AG10803 (cell line): Measurements from ENCODE around the gene SRRD.
A peak's percentile ranks its signal among the peaks of the same experiment; 100 is the strongest.

Source experiments
- DNase-seq: peaks from one replicate; pipeline ENCODE4 v3.0.0; 2010; ENCODE audit warnings: low read depth
- H3K4me3 ChIP-seq: 2 replicates; pipeline ENCODE4 v1.5.1; 2011; ENCODE audit warnings: mild to moderate bottlenecking, low read length, control low read depth
- TF ChIP-seq, protein P1 (sequence below): conservative IDR thresholded peaks from 2 replicates; pipeline ENCODE4 v1.5.1; 2011; ENCODE audit warnings: mild to moderate bottlenecking, low read length, control low read depth, inconsistent platforms

The SRRD gene

DNA sequence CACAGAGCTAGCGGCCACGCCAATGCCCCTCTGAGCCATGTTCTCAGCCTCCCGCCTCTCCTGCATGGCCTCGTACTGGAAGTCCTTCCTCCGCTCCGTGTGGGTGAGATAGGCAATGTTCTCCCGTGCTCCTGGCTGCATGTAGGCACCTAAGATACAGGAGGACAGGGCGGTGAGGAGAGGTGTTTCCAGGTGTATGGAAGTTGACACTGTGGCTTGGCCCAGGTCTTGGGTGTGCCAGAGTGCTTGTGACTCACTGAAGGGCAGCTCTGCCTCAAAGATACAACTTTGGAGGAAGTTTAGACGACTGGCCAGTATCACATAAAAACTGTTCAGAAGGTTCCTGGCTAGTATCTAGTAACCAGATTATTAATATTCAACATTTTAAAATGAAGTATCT lies 8.5 kb downstream of the SRRD start:
- TF ChIP-seq, protein P1, sequence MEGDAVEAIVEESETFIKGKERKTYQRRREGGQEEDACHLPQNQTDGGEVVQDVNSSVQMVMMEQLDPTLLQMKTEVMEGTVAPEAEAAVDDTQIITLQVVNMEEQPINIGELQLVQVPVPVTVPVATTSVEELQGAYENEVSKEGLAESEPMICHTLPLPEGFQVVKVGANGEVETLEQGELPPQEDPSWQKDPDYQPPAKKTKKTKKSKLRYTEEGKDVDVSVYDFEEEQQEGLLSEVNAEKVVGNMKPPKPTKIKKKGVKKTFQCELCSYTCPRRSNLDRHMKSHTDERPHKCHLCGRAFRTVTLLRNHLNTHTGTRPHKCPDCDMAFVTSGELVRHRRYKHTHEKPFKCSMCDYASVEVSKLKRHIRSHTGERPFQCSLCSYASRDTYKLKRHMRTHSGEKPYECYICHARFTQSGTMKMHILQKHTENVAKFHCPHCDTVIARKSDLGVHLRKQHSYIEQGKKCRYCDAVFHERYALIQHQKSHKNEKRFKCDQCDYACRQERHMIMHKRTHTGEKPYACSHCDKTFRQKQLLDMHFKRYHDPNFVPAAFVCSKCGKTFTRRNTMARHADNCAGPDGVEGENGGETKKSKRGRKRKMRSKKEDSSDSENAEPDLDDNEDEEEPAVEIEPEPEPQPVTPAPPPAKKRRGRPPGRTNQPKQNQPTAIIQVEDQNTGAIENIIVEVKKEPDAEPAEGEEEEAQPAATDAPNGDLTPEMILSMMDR, result no peak
- DNase-seq, result no peak
- no peak overlapping the region for H3K4me3 ChIP-seq

DNA sequence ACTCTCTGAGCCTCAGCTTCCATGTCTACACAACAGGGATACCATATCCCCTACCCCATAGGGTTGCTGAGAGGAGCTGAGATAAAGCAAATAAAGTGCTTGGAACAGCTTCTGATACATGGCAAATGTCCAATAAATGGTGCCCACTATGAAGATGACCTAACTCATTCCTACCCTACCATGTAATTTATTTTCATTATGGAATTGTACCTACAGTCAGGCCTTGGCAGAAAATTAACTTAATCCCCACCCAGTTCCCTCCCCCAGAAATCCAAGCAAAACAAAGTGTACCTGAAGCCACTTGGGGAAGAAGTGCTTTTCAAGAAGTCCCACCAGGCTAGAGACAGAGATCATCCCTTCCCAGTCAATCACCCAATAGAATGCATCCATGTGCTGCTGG lies 10.8 kb downstream of the SRRD start:
- DNase-seq, result no peak
- H3K4me3 ChIP-seq, result no peak overlapping the region
- TF ChIP-seq, protein P1, result no peak

DNA sequence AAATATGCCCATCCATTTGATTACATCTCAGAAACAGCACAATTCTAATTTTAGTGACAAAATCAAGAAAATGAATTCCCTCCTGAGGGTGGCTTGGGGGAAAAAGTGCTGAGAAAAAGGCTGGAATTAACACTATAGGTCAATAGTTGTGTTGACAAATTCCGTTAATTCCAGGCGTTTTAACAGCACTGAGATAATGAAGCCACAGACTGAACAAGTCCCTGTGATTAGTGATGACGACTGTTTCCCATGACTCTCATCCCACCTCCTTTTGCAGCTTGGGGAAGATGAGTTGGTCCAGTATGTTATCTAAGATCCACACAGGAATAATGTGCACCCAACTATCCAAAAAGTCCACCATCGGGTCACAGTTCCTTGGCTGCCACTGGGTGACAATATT lies 12.8 kb downstream of the SRRD start:
- TF ChIP-seq, protein P1, result no peak
- no peak for DNase-seq
- no peak overlapping the region for H3K4me3 ChIP-seq

DNA sequence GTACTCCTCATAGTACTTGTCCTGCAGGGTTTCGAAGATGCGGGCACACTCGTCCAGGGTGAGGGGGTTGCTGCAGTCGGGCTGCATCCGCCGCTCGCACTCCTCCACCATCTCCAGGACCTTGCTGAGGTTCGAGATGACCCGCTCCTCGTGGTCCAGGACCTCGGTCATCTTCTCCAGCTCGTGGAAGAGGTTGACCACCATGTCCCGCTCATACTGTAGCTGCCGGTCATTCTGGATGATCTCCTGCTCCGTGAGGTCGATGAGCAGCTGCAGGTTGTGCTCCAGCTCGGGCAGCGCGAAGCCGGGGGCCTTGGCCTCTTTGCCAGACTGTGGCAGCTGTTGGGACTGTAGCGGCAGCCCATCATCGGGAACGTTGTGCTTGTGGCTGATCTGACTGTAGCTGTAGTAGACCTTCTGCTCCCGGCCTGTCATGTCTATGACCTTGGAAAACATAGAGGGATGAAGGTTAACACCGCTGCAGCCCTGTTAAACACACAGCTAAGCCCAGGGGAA lies 15.6 kb downstream of the SRRD start:
- TF ChIP-seq, protein P1, result no peak
- no peak overlapping the region for H3K4me3 ChIP-seq
- no peak for DNase-seq

DNA sequence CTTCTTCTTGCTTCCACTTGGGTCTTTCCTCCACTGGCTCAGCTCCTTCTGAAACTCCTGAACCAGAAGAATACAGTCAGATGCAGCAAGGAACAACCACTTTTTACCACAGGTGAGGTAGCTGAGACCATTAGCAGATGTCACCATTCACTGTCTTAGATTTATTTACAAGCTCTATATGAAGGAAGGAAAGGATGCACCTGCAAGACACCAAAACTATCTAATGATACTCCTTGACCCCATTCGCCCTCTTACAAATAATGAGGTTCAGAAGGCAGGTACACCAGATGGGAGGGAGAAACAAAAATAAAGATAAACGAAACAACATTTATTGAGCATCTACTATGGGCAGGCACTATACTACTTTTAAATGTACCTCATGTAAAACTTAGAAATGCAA lies 18.3 kb downstream of the SRRD start:
- no peak overlapping the region for H3K4me3 ChIP-seq
- no peak for DNase-seq
- TF ChIP-seq, protein P1, result no peak

DNA sequence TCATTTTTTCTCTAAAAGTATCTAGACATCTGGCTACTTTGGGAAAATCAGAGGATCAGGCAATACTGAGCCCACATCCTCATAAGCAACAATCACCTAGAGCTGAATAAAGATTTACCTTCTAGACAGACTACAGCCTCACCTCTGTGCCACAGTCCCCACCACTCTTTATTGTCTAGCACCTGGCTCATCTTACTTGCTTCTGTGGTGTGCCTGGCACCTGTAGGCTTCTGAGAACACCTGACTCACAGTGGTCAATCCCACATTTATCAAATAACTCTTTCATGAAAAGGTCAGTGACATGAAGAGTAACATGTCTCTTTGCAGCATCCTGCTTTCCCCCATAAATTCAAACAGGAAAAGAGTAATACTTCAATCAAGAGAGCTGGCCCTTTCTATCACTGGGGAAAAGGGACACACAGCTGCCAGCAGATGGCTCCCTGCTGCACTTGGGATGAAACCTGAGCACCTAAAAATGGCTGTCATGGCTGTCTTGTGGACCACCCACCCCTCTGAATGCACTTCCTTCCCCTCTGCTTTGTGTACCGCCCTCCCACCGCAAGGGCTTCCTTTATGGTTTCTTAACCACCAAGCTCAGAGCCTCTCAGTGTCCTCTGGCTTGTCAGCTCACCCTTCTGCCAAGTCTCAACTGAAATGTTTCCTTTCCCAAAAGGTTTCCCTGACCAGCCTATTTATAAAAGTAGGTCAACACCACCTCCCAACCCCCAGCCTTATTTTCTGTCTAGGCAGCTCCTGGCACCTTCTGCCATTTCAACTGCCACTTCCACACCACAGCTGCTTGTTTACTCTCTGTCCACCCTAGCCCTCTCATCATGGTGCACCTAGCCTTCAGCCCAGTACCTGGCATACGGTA lies 19.2 kb downstream of the SRRD start:
- H3K4me3 ChIP-seq, result no peak overlapping the region
- peak; percentile 37 for DNase-seq
- TF ChIP-seq, protein P1, result peak; percentile 62

DNA sequence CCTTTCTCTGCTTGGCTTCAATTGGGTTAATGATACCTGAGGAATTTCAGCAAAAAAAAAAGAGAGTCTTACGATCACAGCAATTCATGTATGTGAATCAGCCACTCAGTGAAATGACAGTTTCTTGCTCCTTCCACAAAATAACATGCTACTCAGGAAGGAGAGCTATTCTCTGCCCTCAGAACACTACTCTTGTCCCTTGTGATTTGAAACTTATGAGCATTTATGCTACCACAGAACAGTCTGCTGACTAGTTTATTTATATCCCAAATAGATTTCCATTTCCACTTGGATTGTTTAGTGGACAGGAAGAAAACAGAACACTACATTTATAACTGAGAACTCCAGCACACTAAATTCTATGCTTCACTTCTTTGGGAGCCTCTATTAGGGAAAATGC lies 20.1 kb downstream of the SRRD start:
- no peak for DNase-seq
- TF ChIP-seq, protein P1, result no peak
- no peak overlapping the region for H3K4me3 ChIP-seq
